Thoracic aorta (tissue), 2 donors: Measurements from ENCODE around the gene MKNK1. TPM values are rescaled to one million over a fixed set of nuclear protein-coding genes. Genes with fewer than 3 reads are reported as not detected.

Source experiments
- ATAC-seq: fragments of 150-250 bp; one replicate; pipeline ENCODE4 v1.8.0; 2017; ENCODE audit warnings: low read depth; ENCODE audit not compliant: insufficient number of reproducible peaks, low FRiP score
- DNase-seq: peaks from one replicate; pipeline ENCODE4 v3.0.0-alpha.2; 2020; ENCODE audit warnings: low spot score
- H3K27ac ChIP-seq, 2 donors: fragments of 200-600 bp; sonication (generic); 1 replicate in 1 of 2; 2 replicates in 1 of 2; pipeline ENCODE4 v1.5.1; 2016; ENCODE audit warnings: mild to moderate bottlenecking in 2 of 2, moderate library complexity in 2 of 2
- H3K27me3 ChIP-seq: fragments of 200-600 bp; sonication (generic); replicated peaks from 2 replicates; pipeline ENCODE4 v1.6.0; 2016; ENCODE audit warnings: mild to moderate bottlenecking; ENCODE audit not compliant: insufficient read depth
- H3K36me3 ChIP-seq: fragments of 200-600 bp; sonication (generic); one replicate; pipeline ENCODE4 v1.5.1; 2016
- H3K4me1 ChIP-seq, 2 donors: fragments of 200-600 bp; sonication (generic); 1 replicate in 1 of 2; 2 replicates in 1 of 2; pipeline versions ENCODE4 v1.5.1 to v1.6.0; 2016; ENCODE audit warnings: low read depth in 2 of 2, mild to moderate bottlenecking in 1 of 2; ENCODE audit not compliant: control insufficient read depth in 1 of 2
- H3K4me3 ChIP-seq: fragments of 200-600 bp; sonication (generic); 2 replicates; pipeline ENCODE4 v1.5.1; 2016; ENCODE audit warnings: mild to moderate bottlenecking
- H3K9me3 ChIP-seq: fragments of 200-600 bp; sonication (generic); 2 replicates; pipeline ENCODE4 v1.5.1; 2016
- total RNA-seq, 2 donors: library from RNA; depleted of rRNA; stranded (reverse); fragments of >200 nt; gene quantifications; one replicate each; pipeline versions ENCODE4 v1.1.0 to v1.2.3, GENCODE V29; 2016
- TF ChIP-seq, protein P1 (sequence below): fragments of 200-600 bp; sonication (generic); IDR thresholded peaks from one replicate; pipeline ENCODE4 v1.5.1; 2019; ENCODE audit warnings: antibody characterized with exemption

MKNK1 gene
- total RNA-seq, 2 donors from 2014 or later: 95.9 to 118 TPM

DNA sequence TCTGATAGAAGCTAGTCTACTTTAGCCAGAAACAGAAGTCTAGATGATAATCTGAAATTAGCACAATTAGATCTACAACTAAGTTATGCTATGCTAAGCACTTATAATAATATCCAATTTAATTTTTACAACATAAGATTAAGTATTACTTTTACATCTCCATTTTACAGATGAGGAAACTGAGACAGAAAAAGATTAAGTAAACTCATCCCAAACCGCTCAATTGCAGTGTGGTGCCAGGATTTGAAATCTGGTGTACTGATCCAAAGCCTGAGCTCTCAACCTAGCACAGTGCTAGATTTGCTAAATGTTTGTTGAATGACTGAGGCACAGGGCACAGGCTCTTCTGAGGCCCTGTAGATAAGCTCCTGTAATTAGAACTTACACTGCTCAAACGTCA, 66.4 kb downstream of the MKNK1 start:
- no peak for DNase-seq

GRCh38 chr1:46536527-46536926, 67.5 kb downstream of the MKNK1 start:
- H3K36me3 ChIP-seq: no peaks in the 10 kb centered on the region
- H3K4me3 ChIP-seq: no peak overlapping the region

More for the DNA sequence above, 66.4 kb downstream of the MKNK1 start:
- ATAC-seq: no peak
- TF ChIP-seq, protein P1, sequence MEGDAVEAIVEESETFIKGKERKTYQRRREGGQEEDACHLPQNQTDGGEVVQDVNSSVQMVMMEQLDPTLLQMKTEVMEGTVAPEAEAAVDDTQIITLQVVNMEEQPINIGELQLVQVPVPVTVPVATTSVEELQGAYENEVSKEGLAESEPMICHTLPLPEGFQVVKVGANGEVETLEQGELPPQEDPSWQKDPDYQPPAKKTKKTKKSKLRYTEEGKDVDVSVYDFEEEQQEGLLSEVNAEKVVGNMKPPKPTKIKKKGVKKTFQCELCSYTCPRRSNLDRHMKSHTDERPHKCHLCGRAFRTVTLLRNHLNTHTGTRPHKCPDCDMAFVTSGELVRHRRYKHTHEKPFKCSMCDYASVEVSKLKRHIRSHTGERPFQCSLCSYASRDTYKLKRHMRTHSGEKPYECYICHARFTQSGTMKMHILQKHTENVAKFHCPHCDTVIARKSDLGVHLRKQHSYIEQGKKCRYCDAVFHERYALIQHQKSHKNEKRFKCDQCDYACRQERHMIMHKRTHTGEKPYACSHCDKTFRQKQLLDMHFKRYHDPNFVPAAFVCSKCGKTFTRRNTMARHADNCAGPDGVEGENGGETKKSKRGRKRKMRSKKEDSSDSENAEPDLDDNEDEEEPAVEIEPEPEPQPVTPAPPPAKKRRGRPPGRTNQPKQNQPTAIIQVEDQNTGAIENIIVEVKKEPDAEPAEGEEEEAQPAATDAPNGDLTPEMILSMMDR: no peak
- Histone ChIP-seq H3K4me3 (no peak overlapping the region), H3K9me3 (no peaks in the 10 kb centered on the region), H3K36me3 (no peaks in the 10 kb centered on the region), H3K4me1 (peaks cover 2 to 5% of the 10 kb centered on the region in 2 donors), H3K27ac (no peak overlapping the region), H3K27me3 (no peaks in the 10 kb centered on the region)

GRCh38 chr1:46535063-46535462, 69.0 kb downstream of the MKNK1 start:
- ATAC-seq (no peak), DNase-seq (no peak)
- no peak overlapping the region for H3K27ac ChIP-seq
- H3K4me1 ChIP-seq: peaks cover 2 to 5% of the 10 kb centered on the region in 2 donors
- H3K4me3 ChIP-seq: no peak overlapping the region
- no peaks in the 10 kb centered on the region for H3K9me3 ChIP-seq
- H3K36me3 ChIP-seq: no peaks in the 10 kb centered on the region
- TF ChIP-seq, protein P1: no peak
- no peaks in the 10 kb centered on the region for H3K27me3 ChIP-seq

More at GRCh38 chr1:46536527-46536926, 67.5 kb downstream of the MKNK1 start:
- Histone ChIP-seq H3K4me1 (peaks cover 2 to 5% of the 10 kb centered on the region in 2 donors), H3K27ac (no peak overlapping the region), H3K9me3 (no peaks in the 10 kb centered on the region), H3K27me3 (no peaks in the 10 kb centered on the region)
- DNase-seq (no peak), ATAC-seq (no peak)
- TF ChIP-seq, protein P1: no peak

DNA sequence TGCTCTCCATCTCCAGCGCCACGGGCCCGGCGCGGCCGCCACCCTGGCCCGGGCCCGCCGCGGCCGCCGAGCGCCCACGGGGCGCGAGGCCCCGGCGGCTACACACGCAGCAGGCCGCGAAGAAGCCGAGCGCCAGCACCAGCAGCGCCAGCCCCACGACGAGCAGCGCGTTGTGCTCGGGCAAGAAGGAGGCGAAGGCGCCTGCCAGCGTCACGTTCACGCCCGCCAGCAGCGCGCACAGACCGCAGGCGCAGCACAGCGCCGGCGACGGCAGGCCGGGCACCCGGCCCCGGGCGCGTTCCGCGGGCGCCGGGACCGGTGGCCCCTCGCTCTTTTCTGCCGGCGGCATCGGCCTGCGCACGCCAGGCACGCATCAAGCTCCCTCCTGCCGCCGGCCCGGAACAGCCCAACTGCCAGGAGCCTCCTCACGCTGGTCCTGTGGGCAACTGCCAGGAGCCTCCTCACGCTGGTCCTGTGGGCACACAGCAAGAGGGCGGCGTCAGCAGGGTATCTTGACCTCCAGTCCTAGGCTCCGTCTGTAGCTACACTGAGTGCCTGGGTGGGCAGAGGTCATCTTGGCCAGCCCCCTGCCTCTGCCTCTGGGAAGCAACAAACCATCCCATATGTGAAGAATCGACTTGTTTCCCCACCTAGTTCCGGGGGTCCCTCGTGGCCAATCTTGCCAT, 70.7 kb downstream of the MKNK1 start:
- no peaks in the 10 kb centered on the region for H3K27me3 ChIP-seq
- TF ChIP-seq, protein P1: no peak
- ATAC-seq: no peak
- peaks cover 2 to 5% of the 10 kb centered on the region in 2 donors for H3K4me1 ChIP-seq
- peak overlapping the region; percentile 72 to 75 for H3K27ac ChIP-seq
- no peak for DNase-seq
- no peaks in the 10 kb centered on the region for H3K9me3 ChIP-seq
- no peaks in the 10 kb centered on the region for H3K36me3 ChIP-seq
- peak overlapping the region; percentile 70 for H3K4me3 ChIP-seq

GRCh38 chr1:46532498-46533178, 71.4 kb downstream of the MKNK1 start:
- Histone ChIP-seq H3K9me3 (no peaks in the 10 kb centered on the region), H3K36me3 (no peaks in the 10 kb centered on the region), H3K4me1 (peaks cover 2 to 5% of the 10 kb centered on the region in 2 donors), H3K27ac (peak overlapping the region; percentile 42 to 53), H3K4me3 (peak overlapping the region; percentile 70), H3K27me3 (no peaks in the 10 kb centered on the region)
- no peak for DNase-seq
- ATAC-seq: peak; percentile 52
- TF ChIP-seq, protein P1: peak; percentile 75
